Psoas muscle (tissue), 8 donors: ENCODE data around the gene TPCN1. TPM values are rescaled to one million over a fixed set of nuclear protein-coding genes. Genes with fewer than 3 reads are reported as not detected.

Source experiments
- ATAC-seq, 4 donors: fragments of 200-7000 bp; cut with Tn5 transposase; one replicate each; pipeline ENCODE4 v1.9.1; 2020; ENCODE audit warnings: moderate library complexity in 3 of 4, mild to moderate bottlenecking in 2 of 4
- DNase-seq, 2 donors: peaks; one replicate each; pipeline ENCODE4 v3.0.0-alpha.2; 2020
- H3K27ac ChIP-seq: fragments of 200-600 bp; one replicate; pipeline ENCODE4 v1.8.0; 2022
- H3K27me3 ChIP-seq, 3 donors: fragments of 200-600 bp in 1 of 3; one replicate each; pipeline versions ENCODE4 v1.6.1 to v1.8.0; 2013 to 2022; ENCODE audit warnings: low read length in 2 of 3, mild to moderate bottlenecking in 2 of 3, moderate library complexity in 1 of 3; ENCODE audit not compliant: insufficient read depth in 3 of 3
- H3K36me3 ChIP-seq, 2 donors: fragments of 200-600 bp in 1 of 2; one replicate each; pipeline versions ENCODE4 v1.6.1 to v1.8.0; 2013 to 2022; ENCODE audit warnings: low read depth in 1 of 2, mild to moderate bottlenecking in 1 of 2, moderate library complexity in 1 of 2; ENCODE audit not compliant: insufficient read depth in 1 of 2
- H3K4me1 ChIP-seq: fragments of 200-600 bp; one replicate; pipeline ENCODE4 v1.8.0; 2022
- H3K4me3 ChIP-seq: fragments of 200-600 bp; one replicate; pipeline ENCODE4 v1.8.0; 2022; ENCODE audit warnings: mild to moderate bottlenecking
- H3K9me3 ChIP-seq: fragments of 200-600 bp; one replicate; pipeline ENCODE4 v1.8.0; 2022
- CTCF ChIP-seq: fragments of 200-600 bp; IDR thresholded peaks from one replicate; pipeline ENCODE4 v1.8.0; 2022; ENCODE audit warnings: antibody characterized with exemption
- WGBS, 3 donors: extraction: QIAGEN DNeasy Blood & Tissue Kit; methylation state at CpG; one replicate each; pipeline versions ENCODE4 v1.1.6 to v1.1.7; 2013; 5-methylcytosine and 5-hydroxymethylcytosine counted together
- intact Hi-C, 2 donors: fragments of 100-400 bp; cut with DNase I; formaldehyde crosslinking; loops; one replicate each; pipeline versions ENCODE4 v1.11.0 to v1.14.2; 2022
- polyA plus RNA-seq, 3 donors: library from polyadenylated mRNA; stranded (reverse); fragments of 200-250 nt; gene quantifications; one replicate each; pipeline ENCODE4 v1.2.3, GENCODE V29; 2013
- total RNA-seq, 4 donors: library from RNA; stranded (reverse); fragmentation: NEBNext Ultra II Directional in 2 of 4; extraction: Animal tissue kit (Norgen Biotek cat#: 25700) in 2 of 4; gene quantifications; one replicate each; pipeline versions ENCODE4 v1.2.1 to v1.2.4, GENCODE V29; 2021 to 2023
- donor health status: healthy with polysubstance abuse.
- donor health status: DM: no; HTN: no; CAD: no; lungs with moderate emphysema.
- donor health status: Bipolar disorder and iron deficiency.
- donor health status: healthy.
- donor health status: DM: yes; HTN: yes; CAD: no.
- donor health status: DM: no; HTN: no; CAD: no.
- donor health status: DM: no; HTN: no; CAD: no.
- donor health status: DM: yes; HTN: yes; CAD: no.

The TPCN1 gene
- total and polyA plus RNA-seq, 7 donors = 7.6 to 36.2 (median 25.2) TPM

GRCh38 chr12:113248051-113248825, 27.0 kb downstream of the TPCN1 start:
- H3K4me1 ChIP-seq = peaks cover 74% of the 10 kb centered on the region
- ATAC-seq (no peak), DNase-seq (peak in 1 of 2 donors; percentile 47)
- H3K27ac ChIP-seq = peak overlapping the region; percentile 95
- TF ChIP-seq CTCF = no peak
- peaks cover 0 to 9% of the 10 kb centered on the region in 2 donors for H3K36me3 ChIP-seq
- H3K4me3 ChIP-seq = no peak overlapping the region
- intact Hi-C loops = no loop called here
- 79 to 84% (median 83%) methylated on average over 22 of the region's 22 CpGs for WGBS, 3 donors
- H3K9me3 ChIP-seq = no peaks in the 10 kb centered on the region
- H3K27me3 ChIP-seq = no peaks in the 10 kb centered on the region

- peak overlapping the region; percentile 95 for H3K27ac ChIP-seq
- no peaks in the 10 kb centered on the region for H3K27me3 ChIP-seq
- H3K4me3 ChIP-seq = no peak overlapping the region
- no peak for TF ChIP-seq CTCF
- DNase-seq (peak in 1 of 2 donors; percentile 51), ATAC-seq (peak; percentile 5 to 36 (median 25))
- H3K4me1 ChIP-seq = peaks cover 67% of the 10 kb centered on the region
- 36 to 52% (median 41%) methylated on average over 11 of the region's 11 CpGs for WGBS, 3 donors
- H3K36me3 ChIP-seq = peaks cover 0 to 9% of the 10 kb centered on the region in 2 donors
- no peaks in the 10 kb centered on the region for H3K9me3 ChIP-seq
- intact Hi-C loops = no loop called here
These were observed 27.7 kb downstream of the TPCN1 start for GRCh38 chr12:113248842-113249435.

GRCh38 chr12:113249546-113249945, 28.3 kb downstream of the TPCN1 start:
- Histone ChIP-seq H3K4me1 (peaks cover 61% of the 10 kb centered on the region), H3K27ac (peak overlapping the region; percentile 95), H3K9me3 (no peaks in the 10 kb centered on the region), H3K4me3 (no peak overlapping the region), H3K36me3 (peaks cover 0 to 9% of the 10 kb centered on the region in 2 donors), H3K27me3 (no peaks in the 10 kb centered on the region)
- intact Hi-C loops = no loop called here
- TF ChIP-seq CTCF = no peak
- no peak for ATAC-seq
- 59 to 75% (median 65%) methylated on average over 12 of the region's 12 CpGs for WGBS, 3 donors
- DNase-seq = peak in 1 of 2 donors; percentile 48

- Histone ChIP-seq H3K36me3 (peaks cover 0 to 9% of the 10 kb centered on the region in 2 donors), H3K4me1 (peaks cover 56% of the 10 kb centered on the region), H3K9me3 (no peaks in the 10 kb centered on the region), H3K27me3 (no peaks in the 10 kb centered on the region), H3K4me3 (no peak overlapping the region), H3K27ac (peak overlapping the region; percentile 95)
- TF ChIP-seq CTCF = no peak
- intact Hi-C loops = no loop called here
- DNase-seq (peak in 1 of 2 donors; percentile 38), ATAC-seq (no peak)
- 62 to 81% (median 67%) methylated on average over 6 of the region's 6 CpGs for WGBS, 3 donors
These were observed 28.8 kb downstream of the TPCN1 start for GRCh38 chr12:113250045-113250444.
